ENCODE results near the gene AKAP4.

Gene AKAP4

GRCh38 chrX:50200907-50201306 is at the start of gene AKAP4:
TSS of gene AKAP4 (minus strand) at chrX:50201007. CDS start at chrX:50200889, 118 bp downstream.
- DNase-seq, result no peak

- no peak for DNase-seq
These were observed 10.7 kb upstream of the AKAP4 start for GRCh38 chrX:50211510-50211909.

- no peak for DNase-seq
These were observed 5.9 kb upstream of the AKAP4 start for GRCh38 chrX:50206753-50207152.

- peak; percentile 73 for DNase-seq
These were observed 3.6 kb upstream of the AKAP4 start, which contains the start of gene CCNB3 for GRCh38 chrX:50204364-50204899. TSS of gene CCNB3 (plus strand) at chrX:50204765. CDS start at chrX:50285164, 80,399 bp downstream.

GRCh38 chrX:50202539-50202938 is 1.7 kb upstream of the AKAP4 start:
- no peak for DNase-seq

- DNase-seq, result no peak
These were observed 2.5 kb downstream of the AKAP4 start for GRCh38 chrX:50198348-50198747.

- no peak for DNase-seq
These were observed 11.8 kb downstream of the AKAP4 start for GRCh38 chrX:50188859-50189600.

- DNase-seq, result no peak
These were observed 16.9 kb downstream of the AKAP4 start for GRCh38 chrX:50183891-50184290.

- DNase-seq, result no peak
These were observed 20.5 kb downstream of the AKAP4 start for GRCh38 chrX:50180073-50180940.

- no peak for DNase-seq
These were observed 31.1 kb downstream of the AKAP4 start for GRCh38 chrX:50169717-50170116.

GRCh38 chrX:50168241-50168687 is 32.5 kb downstream of the AKAP4 start:
- no peak for DNase-seq

GRCh38 chrX:50167366-50167765 is 33.4 kb downstream of the AKAP4 start:
- DNase-seq, result no peak

- DNase-seq, result no peak
These were observed 35.1 kb downstream of the AKAP4 start for GRCh38 chrX:50165727-50166126.

GRCh38 chrX:50161127-50161526 is 39.7 kb downstream of the AKAP4 start:
- no peak for DNase-seq

GRCh38 chrX:50158593-50158992 is 42.2 kb downstream of the AKAP4 start:
- no peak for DNase-seq

GRCh38 chrX:50157545-50158135 is 43.2 kb downstream of the AKAP4 start:
- no peak for DNase-seq

GRCh38 chrX:50154429-50154828 is 46.4 kb downstream of the AKAP4 start:
- no peak for DNase-seq

GRCh38 chrX:50152456-50152855 is 48.4 kb downstream of the AKAP4 start:
- no peak for DNase-seq

- DNase-seq, result no peak
These were observed 52.8 kb downstream of the AKAP4 start for GRCh38 chrX:50147972-50148371.

Data from CD4-positive, alpha-beta T cell treated with Interleukin-17A for 4 hours (primary cell).